Measurements from ENCODE around the gene SLC25A41. TPM values are rescaled to one million over a fixed set of nuclear protein-coding genes. Genes with fewer than 3 reads are reported as not detected.
"Not testable (repeated sequence)": the region's sequence is repeated elsewhere in the genome, so short reads cannot be mapped to it uniquely, and the experiment has no call there.

SLC25A41 gene
- total and polyA plus RNA-seq, 4 experiments from 2014 or later: not detected

GRCh38 chr19:6406401-6406800 is 27.2 kb downstream of the SLC25A41 start:
- CTCF ChIA-PET (ENCODE audit: partially characterized antibody): interaction anchor here (0.8 kb wide), 1 partner anchor 49 kb away, joined by 3 read pairs; no protein-coding TSS in a partner anchor
- no peak overlapping the region for H3K27ac Mint-ChIP-seq
- H3K36me3 Mint-ChIP-seq: no peaks in the 10 kb centered on the region

GRCh38 chr19:6402837-6403608 is 30.5 kb downstream of the SLC25A41 start:
- ChIA-PET POLR2A (ENCODE audit: partially characterized antibody) (no interaction called here), CTCF (ENCODE audit: partially characterized antibody) (no interaction called here)
- no peaks in the 10 kb centered on the region for H3K36me3 Mint-ChIP-seq
- H3K4me1 Mint-ChIP-seq: no peaks in the 10 kb centered on the region
- no peak overlapping the region for H3K27ac Mint-ChIP-seq
- peaks cover 0 to 2% of the 10 kb centered on the region in 2 donors for H3K27me3 Mint-ChIP-seq
- Histone ChIP-seq H3K9me3 (ENCODE audit: control insufficient read depth in 1 of 2, low read length in 2 of 2) (no peaks in the 10 kb centered on the region), H3K4me3 (ENCODE audit: low read length in 2 of 2) (no peak overlapping the region), H3K27ac (ENCODE audit: low read depth, low read length) (no peak overlapping the region), H3K4me1 (ENCODE audit: insufficient read depth, low read length) (no peaks in the 10 kb centered on the region), H3K27me3 (ENCODE audit: insufficient read depth, low read length) (no peaks in the 10 kb centered on the region), H3K36me3 (ENCODE audit: insufficient read depth, low read length) (no peaks in the 10 kb centered on the region)
- H3K4me3 Mint-ChIP-seq: no peak overlapping the region
- H3K9me3 Mint-ChIP-seq: no peaks in the 10 kb centered on the region
- no peak for DNase-seq
- intact Hi-C loops (cut with micrococcal nuclease): no loop called here

More at GRCh38 chr19:6406401-6406800, 27.2 kb downstream of the SLC25A41 start:
- H3K9me3 ChIP-seq (ENCODE audit: control insufficient read depth in 1 of 2, low read length in 2 of 2): no peaks in the 10 kb centered on the region
- intact Hi-C loops (cut with micrococcal nuclease): no loop called here
- H3K4me3 ChIP-seq (ENCODE audit: low read length in 2 of 2): no peak overlapping the region
- Mint-ChIP-seq H3K4me3 (no peak overlapping the region), H3K27me3 (peaks cover 0 to 1% of the 10 kb centered on the region in 2 donors), H3K9me3 (no peaks in the 10 kb centered on the region), H3K4me1 (no peaks in the 10 kb centered on the region)
- no peak overlapping the region for H3K27ac ChIP-seq (ENCODE audit: low read depth, low read length)
- H3K27me3 ChIP-seq (ENCODE audit: insufficient read depth, low read length): no peaks in the 10 kb centered on the region
- POLR2A ChIA-PET (ENCODE audit: partially characterized antibody): no interaction called here
- H3K4me1 ChIP-seq (ENCODE audit: insufficient read depth, low read length): no peaks in the 10 kb centered on the region
- no peaks in the 10 kb centered on the region for H3K36me3 ChIP-seq (ENCODE audit: insufficient read depth, low read length)
- no peak for DNase-seq

DNA sequence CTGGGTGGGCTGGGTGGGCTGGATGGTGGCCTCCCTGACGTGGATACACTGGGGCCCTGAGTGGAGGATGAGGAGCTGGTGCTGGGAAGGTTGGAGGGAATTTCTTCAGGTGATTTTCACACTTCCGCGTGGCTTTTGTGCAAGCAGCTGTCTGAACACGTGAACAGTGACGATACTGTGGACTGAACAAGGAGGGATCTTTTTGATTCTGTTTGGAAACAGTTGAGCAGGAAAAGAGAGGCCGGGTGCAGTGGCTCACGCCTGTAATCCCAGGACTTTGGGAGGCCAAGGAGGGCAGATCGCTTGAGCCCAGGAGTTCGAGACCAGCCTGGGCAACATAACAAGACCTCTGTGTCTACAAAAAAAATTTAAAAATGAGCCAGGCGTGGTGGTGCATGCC is 31.5 kb downstream of the SLC25A41 start:
- no peak overlapping the region for H3K4me3 ChIP-seq (ENCODE audit: low read length in 2 of 2)
- Mint-ChIP-seq H3K36me3 (no peaks in the 10 kb centered on the region), H3K27ac (peak overlapping the region in 1 of 7 donors; percentile 45), H3K4me1 (no peaks in the 10 kb centered on the region), H3K4me3 (no peak overlapping the region), H3K27me3 (peaks cover 0 to 2% of the 10 kb centered on the region in 2 donors), H3K9me3 (no peaks in the 10 kb centered on the region)
- intact Hi-C loops (cut with micrococcal nuclease): no loop called here
- H3K4me1 ChIP-seq (ENCODE audit: insufficient read depth, low read length): no peaks in the 10 kb centered on the region
- ChIA-PET POLR2A (ENCODE audit: partially characterized antibody) (no interaction called here), CTCF (ENCODE audit: partially characterized antibody) (no interaction called here)
- no peaks in the 10 kb centered on the region for H3K36me3 ChIP-seq (ENCODE audit: insufficient read depth, low read length)
- no peaks in the 10 kb centered on the region for H3K9me3 ChIP-seq (ENCODE audit: control insufficient read depth in 1 of 2, low read length in 2 of 2)
- no peaks in the 10 kb centered on the region for H3K27me3 ChIP-seq (ENCODE audit: insufficient read depth, low read length)
- no peak overlapping the region for H3K27ac ChIP-seq (ENCODE audit: low read depth, low read length)
- DNase-seq: no peak

- H3K4me3 ChIP-seq (ENCODE audit: low read length in 2 of 2); H3K4me1 ChIP-seq (ENCODE audit: insufficient read depth, low read length); H3K27me3 Mint-ChIP-seq; H3K4me1 Mint-ChIP-seq; H3K9me3 Mint-ChIP-seq; POLR2A ChIA-PET (ENCODE audit: partially characterized antibody); DNase-seq; H3K36me3 Mint-ChIP-seq; H3K27ac ChIP-seq (ENCODE audit: low read depth, low read length); H3K36me3 ChIP-seq (ENCODE audit: insufficient read depth, low read length); CTCF ChIA-PET (ENCODE audit: partially characterized antibody); H3K27me3 ChIP-seq (ENCODE audit: insufficient read depth, low read length); H3K9me3 ChIP-seq (ENCODE audit: control insufficient read depth in 1 of 2, low read length in 2 of 2); intact Hi-C loops (cut with micrococcal nuclease): not testable (repeated sequence)
- Mint-ChIP-seq H3K27ac (peak overlapping the region in 2 of 7 donors; percentile 18 to 53), H3K4me3 (peak overlapping the region in 1 of 8 donors; percentile 69)
Measured at GRCh38 chr19:6400062-6400944, 33.3 kb downstream of the SLC25A41 start.

GRCh38 chr19:6396305-6396704 is 37.3 kb downstream of the SLC25A41 start:
- Histone ChIP-seq H3K9me3 (ENCODE audit: control insufficient read depth in 1 of 2, low read length in 2 of 2) (no peaks in the 10 kb centered on the region), H3K27ac (ENCODE audit: low read depth, low read length) (no peak overlapping the region), H3K4me3 (ENCODE audit: low read length in 2 of 2) (no peak overlapping the region), H3K27me3 (ENCODE audit: insufficient read depth, low read length) (no peaks in the 10 kb centered on the region), H3K36me3 (ENCODE audit: insufficient read depth, low read length) (no peaks in the 10 kb centered on the region), H3K4me1 (ENCODE audit: insufficient read depth, low read length) (peaks cover 15% of the 10 kb centered on the region)
- Mint-ChIP-seq H3K9me3 (no peaks in the 10 kb centered on the region), H3K36me3 (peaks cover 3 to 17% of the 10 kb centered on the region in 2 donors), H3K27ac (no peak overlapping the region), H3K4me1 (peaks cover 12 to 25% (median 19%) of the 10 kb centered on the region in 4 donors), H3K27me3 (peaks cover 0 to 1% of the 10 kb centered on the region in 2 donors), H3K4me3 (no peak overlapping the region)
- no peak for DNase-seq
- POLR2A ChIA-PET (ENCODE audit: partially characterized antibody): no interaction called here
- intact Hi-C loops (cut with micrococcal nuclease): no loop called here
- CTCF ChIA-PET (ENCODE audit: partially characterized antibody): no interaction called here

GRCh38 chr19:6394831-6395230 is 38.7 kb downstream of the SLC25A41 start:
- peaks cover 6% of the 10 kb centered on the region for H3K36me3 ChIP-seq (ENCODE audit: insufficient read depth, low read length)
- H3K4me3 ChIP-seq (ENCODE audit: low read length in 2 of 2): no peak overlapping the region
- intact Hi-C loops (cut with micrococcal nuclease): no loop called here
- POLR2A ChIA-PET (ENCODE audit: partially characterized antibody): interaction anchor here (1.5 to 3.6 kb wide), 2 partner anchors 26 to 33 kb away, joined by 4 to 22 read pairs; partner anchors contain the start of gene CLPP
- no peak overlapping the region for H3K27ac ChIP-seq (ENCODE audit: low read depth, low read length)
- Mint-ChIP-seq H3K27ac (peak overlapping the region; percentile 36 to 98 (median 89)), H3K4me3 (peak overlapping the region in 7 of 8 donors; percentile 37 to 98 (median 94)), H3K9me3 (no peaks in the 10 kb centered on the region), H3K27me3 (no peaks in the 10 kb centered on the region), H3K36me3 (peaks cover 7 to 24% of the 10 kb centered on the region in 2 donors), H3K4me1 (peaks cover 16 to 30% (median 23%) of the 10 kb centered on the region in 4 donors)
- CTCF ChIA-PET (ENCODE audit: partially characterized antibody): no interaction called here
- H3K27me3 ChIP-seq (ENCODE audit: insufficient read depth, low read length): no peaks in the 10 kb centered on the region
- DNase-seq: no peak
- H3K9me3 ChIP-seq (ENCODE audit: control insufficient read depth in 1 of 2, low read length in 2 of 2): no peaks in the 10 kb centered on the region
- peaks cover 15% of the 10 kb centered on the region for H3K4me1 ChIP-seq (ENCODE audit: insufficient read depth, low read length)

- H3K4me1 ChIP-seq (ENCODE audit: insufficient read depth, low read length): peaks cover 15% of the 10 kb centered on the region
- Mint-ChIP-seq H3K36me3 (peaks cover 7 to 29% of the 10 kb centered on the region in 2 donors), H3K27me3 (no peaks in the 10 kb centered on the region), H3K27ac (peak overlapping the region; percentile 96 to 99 (median 98)), H3K4me1 (peaks cover 16 to 30% (median 23%) of the 10 kb centered on the region in 4 donors), H3K4me3 (peak overlapping the region; percentile 93 to 98 (median 96)), H3K9me3 (no peaks in the 10 kb centered on the region)
- ChIA-PET POLR2A (ENCODE audit: partially characterized antibody) (interaction anchor here (1.0 to 3.6 kb wide), 7 partner anchors 21 to 675 kb away, joined by 4 to 30 read pairs (median 6); partner anchors contain the start of genes ALKBH7, CLPP, DENND1C and KHSRP), CTCF (ENCODE audit: partially characterized antibody) (interaction anchor here (0.5 kb wide), 1 partner anchor 15 kb away, joined by 3 read pairs; no protein-coding TSS in a partner anchor)
- H3K36me3 ChIP-seq (ENCODE audit: insufficient read depth, low read length): peaks cover 12% of the 10 kb centered on the region
- peak overlapping the region; percentile 96 for H3K27ac ChIP-seq (ENCODE audit: low read depth, low read length)
- peak overlapping the region; percentile 68 to 82 for H3K4me3 ChIP-seq (ENCODE audit: low read length in 2 of 2)
- no peaks in the 10 kb centered on the region for H3K27me3 ChIP-seq (ENCODE audit: insufficient read depth, low read length)
- DNase-seq: no peak
- intact Hi-C loops (cut with micrococcal nuclease): loop anchor here (1.0 kb wide), 3 partner anchors 21 to 33 kb away; partner anchors contain the start of gene CLPP
- no peaks in the 10 kb centered on the region for H3K9me3 ChIP-seq (ENCODE audit: control insufficient read depth in 1 of 2, low read length in 2 of 2)
Measured at GRCh38 chr19:6393983-6394412, 39.6 kb downstream of the SLC25A41 start.

Data from CD4-positive, alpha-beta memory T cell (primary cell).